ENCODE measurements around the gene CCDC112. TPM values are rescaled to one million over a fixed set of nuclear protein-coding genes. Genes with fewer than 3 reads are reported as not detected.

Gene CCDC112
- total and polyA plus RNA-seq, 2 donors (not counting 3 experiments of a cell fraction or from before 2014, with no cell fraction given): 2.4 to 9.6 TPM

GRCh38 chr5:115304496-115304895, 8.0 kb upstream of the CCDC112 start:
- CTCF ChIA-PET: interaction anchor here (0.9 to 1.4 kb wide), 2 partner anchors 19 to 288 kb away, joined by 3 read pairs; no protein-coding TSS in a partner anchor

More at GRCh38 chr5:115304496-115304895, 8.0 kb upstream of the CCDC112 start:
- POLR2A ChIA-PET: no interaction called here
- intact Hi-C loops (cut with micrococcal nuclease) (no loop called here), dilution Hi-C loops (cut with MboI; ENCODE audit: extremely low pct_ligation_motif_present, low sequenced_read_pairs) (loop anchor here (25.0 kb wide), 1 partner anchor 233 kb away; the partner anchor contains the start of gene FEM1C)
- H3K9me1 ChIP-seq (replicated peaks; ENCODE audit: control insufficient read depth, extremely low read depth, insufficient read depth, low read length): no peaks in the 10 kb centered on the region
- H3K9ac ChIP-seq (replicated peaks; ENCODE audit: extremely low read depth, insufficient read depth, low read length): no peak overlapping the region
- H3K27me3 ChIP-seq (ENCODE audit: control insufficient read depth in 2 of 2, insufficient read depth in 2 of 2, low read length in 2 of 2): no peaks in the 10 kb centered on the region
- H4K20me1 ChIP-seq (replicated peaks; ENCODE audit: control insufficient read depth, extremely low read depth, insufficient read depth, low read length): no peaks in the 10 kb centered on the region
- no peaks in the 10 kb centered on the region for H3K9me3 ChIP-seq (replicated peaks; ENCODE audit: control insufficient read depth, insufficient read depth, low read length)
- FAIRE-seq: no peak
- H3K4me2 ChIP-seq (ENCODE audit: insufficient read depth, low read length): no peak overlapping the region
- H3K27ac ChIP-seq (ENCODE audit: insufficient read depth, low read depth, low read length): no peak overlapping the region
- no TSS peak for BruUV-seq (replicated peaks)
- TF ChIP-seq POLR2AphosphoS5 (IDR thresholded peaks at IDR 0.05; ENCODE audit: insufficient read depth, low read depth, low read length) (no peak), FOS (IDR thresholded peaks at IDR 0.05; ENCODE audit: borderline replicate concordance, insufficient read depth, low read length) (no peak), MYC (IDR thresholded peaks at IDR 0.05; ENCODE audit: low read depth, low read length) (no peak), EZH2 (IDR thresholded peaks at IDR 0.05; ENCODE audit: borderline replicate concordance, low read depth, low read length, severe bottlenecking) (no peak), MAX (IDR thresholded peaks at IDR 0.05; ENCODE audit: insufficient read depth, insufficient read length) (no peak), JUN (IDR thresholded peaks at IDR 0.05; ENCODE audit: borderline replicate concordance, insufficient read depth, insufficient read length, low read depth) (no peak), GATA2 (IDR thresholded peaks at IDR 0.05; ENCODE audit: insufficient read depth, insufficient read length, low read depth, low read length) (no peak), POLR2A (IDR thresholded peaks at IDR 0.05; ENCODE audit: low read depth, low read length) (no peak)
- TF ChIP-seq, protein P1, sequence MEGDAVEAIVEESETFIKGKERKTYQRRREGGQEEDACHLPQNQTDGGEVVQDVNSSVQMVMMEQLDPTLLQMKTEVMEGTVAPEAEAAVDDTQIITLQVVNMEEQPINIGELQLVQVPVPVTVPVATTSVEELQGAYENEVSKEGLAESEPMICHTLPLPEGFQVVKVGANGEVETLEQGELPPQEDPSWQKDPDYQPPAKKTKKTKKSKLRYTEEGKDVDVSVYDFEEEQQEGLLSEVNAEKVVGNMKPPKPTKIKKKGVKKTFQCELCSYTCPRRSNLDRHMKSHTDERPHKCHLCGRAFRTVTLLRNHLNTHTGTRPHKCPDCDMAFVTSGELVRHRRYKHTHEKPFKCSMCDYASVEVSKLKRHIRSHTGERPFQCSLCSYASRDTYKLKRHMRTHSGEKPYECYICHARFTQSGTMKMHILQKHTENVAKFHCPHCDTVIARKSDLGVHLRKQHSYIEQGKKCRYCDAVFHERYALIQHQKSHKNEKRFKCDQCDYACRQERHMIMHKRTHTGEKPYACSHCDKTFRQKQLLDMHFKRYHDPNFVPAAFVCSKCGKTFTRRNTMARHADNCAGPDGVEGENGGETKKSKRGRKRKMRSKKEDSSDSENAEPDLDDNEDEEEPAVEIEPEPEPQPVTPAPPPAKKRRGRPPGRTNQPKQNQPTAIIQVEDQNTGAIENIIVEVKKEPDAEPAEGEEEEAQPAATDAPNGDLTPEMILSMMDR (IDR thresholded peaks at IDR 0.05; ENCODE audit: extremely low read depth in 1 of 2, insufficient read depth in 1 of 2, low read depth in 1 of 2, low read length in 2 of 2): no peak
- H3K36me3 ChIP-seq (ENCODE audit: control insufficient read depth in 2 of 2, extremely low read depth in 1 of 2, insufficient read depth in 2 of 2, low read length in 2 of 2): no peaks in the 10 kb centered on the region
- DNase-seq (ENCODE audit: low read depth, low spot score): no peak
- no peaks in the 10 kb centered on the region for H3K79me2 ChIP-seq (ENCODE audit: control insufficient read depth, insufficient read depth, low read length)
- no peaks in the 10 kb centered on the region for H3K4me1 ChIP-seq (ENCODE audit: control insufficient read depth, extremely low read depth, insufficient read depth, low read length)
- no peak overlapping the region for H2AFZ ChIP-seq (ENCODE audit: low read depth, low read length)
- no peak overlapping the region for H3K4me3 ChIP-seq (replicated peaks in 1 of 3; ENCODE audit: insufficient read depth in 1 of 3, low read depth in 1 of 3, low read length in 3 of 3)

All from endothelial cell of umbilical vein (primary cell).